CD14-positive monocyte (primary cell): ENCODE data around the gene ZNRF1. TPM values are rescaled to one million over a fixed set of nuclear protein-coding genes. Genes with fewer than 3 reads are reported as not detected.
A peak's percentile ranks its signal among the peaks of the same experiment; 100 is the strongest.

Experiments
- DNase-seq, 3 donors: peaks; one replicate each; pipeline ENCODE4 v3.0.0-alpha.2; 2011 to 2022
- H2AFZ ChIP-seq: 2 replicates; pipeline ENCODE4 v1.6.0; 2012; ENCODE audit warnings: mild to moderate bottlenecking, low read depth, low read length, inconsistent platforms; ENCODE audit not compliant: insufficient read depth, poor library complexity, severe bottlenecking
- H3K27ac ChIP-seq, 2 donors: 1 replicate in 1 of 2; 2 replicates in 1 of 2; pipeline ENCODE4 v1.5.1; 2012 to 2013; ENCODE audit warnings: low read length in 2 of 2, control low read depth in 1 of 2, inconsistent platforms in 1 of 2, low read depth in 1 of 2, mild to moderate bottlenecking in 1 of 2
- H3K27me3 ChIP-seq, 2 donors: one replicate each; pipeline versions ENCODE4 v1.6.0 to v1.6.1; 2011 to 2013; ENCODE audit warnings: low read length in 2 of 2; ENCODE audit not compliant: control insufficient read depth in 2 of 2, insufficient read depth in 2 of 2
- H3K36me3 ChIP-seq, 2 donors: replicated peaks in 1 of 2; 1 replicate in 1 of 2; 2 replicates in 1 of 2; pipeline versions ENCODE4 v1.5.1 to v1.6.1; 2012 to 2013; ENCODE audit warnings: low read length in 2 of 2, control low read depth in 1 of 2, inconsistent platforms in 1 of 2, mild to moderate bottlenecking in 1 of 2; ENCODE audit not compliant: insufficient read depth in 2 of 2, control insufficient read depth in 1 of 2
- H3K4me1 ChIP-seq, 2 donors: 1 replicate in 1 of 2; 2 replicates in 1 of 2; pipeline versions ENCODE4 v1.5.1 to v1.6.1; 2012 to 2013; ENCODE audit warnings: low read length in 2 of 2, control low read depth in 1 of 2, inconsistent platforms in 1 of 2, mild to moderate bottlenecking in 1 of 2, moderate library complexity in 1 of 2; ENCODE audit not compliant: insufficient read depth in 2 of 2, control insufficient read depth in 1 of 2
- H3K4me2 ChIP-seq: replicated peaks from 2 replicates; pipeline ENCODE3; 2012; ENCODE audit warnings: low read length, moderate library complexity, mild to moderate bottlenecking; ENCODE audit not compliant: poor library complexity, severe bottlenecking; ENCODE audit errors: extremely low read depth
- H3K4me3 ChIP-seq, 3 experiments: fragments of 200-600 bp in 1 of 3; sonication (generic) in 1 of 3; replicated peaks in 1 of 3; 1 replicate in 2 of 3; 2 replicates in 1 of 3; pipeline ENCODE4 v1.5.1; 2011 to 2013; ENCODE audit warnings: low read length in 3 of 3, mild to moderate bottlenecking in 3 of 3, control low read depth in 2 of 3, low read depth in 2 of 3, inconsistent platforms in 1 of 3, moderate library complexity in 1 of 3
- H3K79me2 ChIP-seq: 2 replicates; pipeline ENCODE4 v1.6.0; 2012; ENCODE audit warnings: mild to moderate bottlenecking, control low read depth, inconsistent platforms, low read length, moderate library complexity; ENCODE audit not compliant: insufficient read depth
- H3K9ac ChIP-seq: 2 replicates; pipeline ENCODE4 v1.6.0; 2017; ENCODE audit warnings: low read length, mild to moderate bottlenecking; ENCODE audit not compliant: insufficient read depth, poor library complexity, severe bottlenecking
- H3K9me3 ChIP-seq, 2 donors: replicated peaks in 1 of 2; 1 replicate in 1 of 2; 2 replicates in 1 of 2; pipeline versions ENCODE4 v1.5.1 to v1.6.1; 2012 to 2013; ENCODE audit warnings: low read length in 2 of 2, control low read depth in 1 of 2; ENCODE audit not compliant: control insufficient read depth in 1 of 2, insufficient read depth in 1 of 2
- H4K20me1 ChIP-seq: 2 replicates; pipeline ENCODE4 v1.6.0; 2012; ENCODE audit warnings: mild to moderate bottlenecking, low read length, control low read depth, moderate library complexity; ENCODE audit not compliant: insufficient read depth
- H3K27ac Mint-ChIP-seq, 7 donors: one replicate each; pipeline ENCODE4 v1.8.0; 2020; ENCODE audit warnings: mild to moderate bottlenecking in 7 of 7, mixed read lengths in 7 of 7, moderate library complexity in 6 of 7, inconsistent platforms in 2 of 7
- H3K27me3 Mint-ChIP-seq, 3 donors: one replicate each; pipeline ENCODE4 v1.8.0; 2021 to 2022; ENCODE audit warnings: low read depth in 3 of 3, mild to moderate bottlenecking in 3 of 3, mixed read lengths in 3 of 3, moderate library complexity in 3 of 3, inconsistent platforms in 1 of 3
- H3K36me3 Mint-ChIP-seq, 2 donors: one replicate each; pipeline ENCODE4 v1.8.0; 2020; ENCODE audit warnings: mixed read lengths in 2 of 2, inconsistent platforms in 1 of 2, mild to moderate bottlenecking in 1 of 2
- H3K4me1 Mint-ChIP-seq: one replicate; pipeline ENCODE4 v1.8.0; 2020; ENCODE audit warnings: mild to moderate bottlenecking, mixed read lengths
- H3K4me3 Mint-ChIP-seq, 2 donors: one replicate each; pipeline ENCODE4 v1.8.0; 2020; ENCODE audit warnings: mild to moderate bottlenecking in 2 of 2, mixed read lengths in 2 of 2, moderate library complexity in 1 of 2
- H3K9me3 Mint-ChIP-seq, 7 donors: one replicate each; pipeline ENCODE4 v1.8.0; 2020 to 2022; ENCODE audit warnings: mixed read lengths in 7 of 7, mild to moderate bottlenecking in 6 of 7, moderate library complexity in 6 of 7, inconsistent platforms in 2 of 7
- CTCF ChIP-seq: fragments of 200-600 bp; IDR thresholded peaks from one replicate; pipeline ENCODE4 v1.8.0; 2022; ENCODE audit warnings: antibody characterized with exemption, mild to moderate bottlenecking
- WGBS: methylation state at CpG from one replicate; pipeline ENCODE4 v1.1.5; 2013; ENCODE audit warnings: missing lambda C conversion rate; ENCODE audit not compliant: insufficient coverage; 5-methylcytosine and 5-hydroxymethylcytosine counted together
- intact Hi-C, 2 donors: fragments of 100-400 bp; cut with micrococcal nuclease; formaldehyde crosslinking; loops; one replicate each; pipeline versions ENCODE4 v1.15.0 to v1.15.1; 2023
- polyA plus RNA-seq, 3 donors: library from polyadenylated mRNA; depleted of rRNA in 1 of 3; unstranded in 2 of 3; stranded (reverse) in 1 of 3; fragments of 300-500 nt in 2 of 3; fragments of >200 nt in 1 of 3; fragmentation: Illumina TruSeq in 2 of 3; gene quantifications; 1 replicate in 2 of 3; 2 replicates in 1 of 3; pipeline ENCODE4 v1.2.3, GENCODE V29; 2012 to 2021

ZNRF1 gene
- polyA plus RNA-seq, 3 donors, result 1.9 to 5.3 (median 4.3) TPM

- peak overlapping the region; percentile 70 for H2AFZ ChIP-seq
- peak overlapping the region in 1 of 2 donors; percentile 52 for H3K4me3 Mint-ChIP-seq
These were observed 66.8 kb downstream of the ZNRF1 start for GRCh38 chr16:75065521-75066149.

More at GRCh38 chr16:75065521-75066149, 66.8 kb downstream of the ZNRF1 start:
- peaks cover 0 to 2% (median 0%) of the 10 kb centered on the region in 7 donors for H3K9me3 Mint-ChIP-seq
- H3K27ac Mint-ChIP-seq, result peak overlapping the region in 1 of 7 donors; percentile 74
- Histone ChIP-seq H3K27me3 (no peaks in the 10 kb centered on the region), H4K20me1 (peaks cover 15% of the 10 kb centered on the region), H3K27ac (peak overlapping the region in 1 of 2 donors; percentile 64), H3K4me1 (peaks cover 55 to 61% of the 10 kb centered on the region in 2 donors), H3K36me3 (no peaks in the 10 kb centered on the region), H3K9ac (no peak overlapping the region), H3K79me2 (peaks cover 81% of the 10 kb centered on the region), H3K9me3 (no peaks in the 10 kb centered on the region), H3K4me3 (no peak overlapping the region), H3K4me2 (peak overlapping the region; percentile 64)
- no peak for TF ChIP-seq CTCF
- peaks cover 0 to 2% (median 0%) of the 10 kb centered on the region in 3 donors for H3K27me3 Mint-ChIP-seq
- H3K4me1 Mint-ChIP-seq, result peaks cover 64% of the 10 kb centered on the region
- intact Hi-C loops, result loop anchor here in 1 of 2 donors (10.0 kb wide), 1 partner anchor 61 kb away; no protein-coding TSS in a partner anchor
- DNase-seq, result no peak
- H3K36me3 Mint-ChIP-seq, result peaks cover 0 to 3% of the 10 kb centered on the region in 2 donors
- WGBS, result 91% methylated on average over 1 of the region's 7 CpGs
